Measurements from ENCODE around the gene RIMS1. TPM values are rescaled to one million over a fixed set of nuclear protein-coding genes. Genes with fewer than 3 reads are reported as not detected.

The RIMS1 gene
- total and polyA plus RNA-seq, 4 donors, result 0.09 to 0.17 TPM; not detected in 2

DNA sequence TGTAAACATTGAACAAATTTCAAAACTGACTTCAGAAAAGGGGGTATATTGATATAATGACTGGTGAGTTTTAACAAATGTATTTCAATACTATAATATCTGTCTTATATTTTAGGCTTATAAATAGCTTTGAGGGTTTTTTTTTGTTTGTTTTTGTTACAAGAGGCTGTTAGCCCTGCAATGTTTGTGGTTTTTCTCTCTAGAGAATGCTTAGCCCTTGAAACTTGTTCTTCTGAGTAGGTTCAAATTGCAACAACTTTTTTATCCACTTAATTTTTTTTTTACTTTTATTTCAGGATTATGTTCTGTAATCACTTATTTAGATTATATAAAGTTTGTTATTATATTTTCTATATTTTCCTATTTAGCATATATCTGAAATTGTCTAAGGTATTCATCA, 333.2 kb downstream of the RIMS1 start:
- TF ChIP-seq, protein P1, sequence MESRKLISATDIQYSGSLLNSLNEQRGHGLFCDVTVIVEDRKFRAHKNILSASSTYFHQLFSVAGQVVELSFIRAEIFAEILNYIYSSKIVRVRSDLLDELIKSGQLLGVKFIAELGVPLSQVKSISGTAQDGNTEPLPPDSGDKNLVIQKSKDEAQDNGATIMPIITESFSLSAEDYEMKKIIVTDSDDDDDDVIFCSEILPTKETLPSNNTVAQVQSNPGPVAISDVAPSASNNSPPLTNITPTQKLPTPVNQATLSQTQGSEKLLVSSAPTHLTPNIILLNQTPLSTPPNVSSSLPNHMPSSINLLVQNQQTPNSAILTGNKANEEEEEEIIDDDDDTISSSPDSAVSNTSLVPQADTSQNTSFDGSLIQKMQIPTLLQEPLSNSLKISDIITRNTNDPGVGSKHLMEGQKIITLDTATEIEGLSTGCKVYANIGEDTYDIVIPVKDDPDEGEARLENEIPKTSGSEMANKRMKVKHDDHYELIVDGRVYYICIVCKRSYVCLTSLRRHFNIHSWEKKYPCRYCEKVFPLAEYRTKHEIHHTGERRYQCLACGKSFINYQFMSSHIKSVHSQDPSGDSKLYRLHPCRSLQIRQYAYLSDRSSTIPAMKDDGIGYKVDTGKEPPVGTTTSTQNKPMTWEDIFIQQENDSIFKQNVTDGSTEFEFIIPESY (IDR thresholded peaks at IDR 0.05), result no peak
- H3K27ac ChIP-seq (ENCODE audit: low read depth in 1 of 2, low read length in 2 of 2), result no peak overlapping the region
- no peaks in the 10 kb centered on the region for H3K27me3 ChIP-seq (ENCODE audit: control insufficient read depth in 4 of 4, insufficient read depth in 4 of 4, low read length in 3 of 4)
- no peak for DNase-seq (ENCODE audit: low spot score)
- H3K9ac ChIP-seq (ENCODE audit: low read depth in 1 of 2, low read length in 2 of 2), result no peak overlapping the region
- H3K36me3 ChIP-seq (ENCODE audit: control insufficient read depth in 4 of 4, insufficient read depth in 3 of 4, low read depth in 1 of 4, low read length in 3 of 4), result no peaks in the 10 kb centered on the region
- no peaks in the 10 kb centered on the region for H3K9me3 ChIP-seq (ENCODE audit: control insufficient read depth in 4 of 4, low read length in 3 of 4)
- H3K4me3 ChIP-seq (ENCODE audit: low read depth in 1 of 3, low read length in 3 of 3), result no peak overlapping the region
- H3K4me1 ChIP-seq (ENCODE audit: control insufficient read depth in 4 of 4, insufficient read depth in 4 of 4, low read length in 3 of 4), result peaks cover 0 to 9% (median 7%) of the 10 kb centered on the region in 4 donors

DNA sequence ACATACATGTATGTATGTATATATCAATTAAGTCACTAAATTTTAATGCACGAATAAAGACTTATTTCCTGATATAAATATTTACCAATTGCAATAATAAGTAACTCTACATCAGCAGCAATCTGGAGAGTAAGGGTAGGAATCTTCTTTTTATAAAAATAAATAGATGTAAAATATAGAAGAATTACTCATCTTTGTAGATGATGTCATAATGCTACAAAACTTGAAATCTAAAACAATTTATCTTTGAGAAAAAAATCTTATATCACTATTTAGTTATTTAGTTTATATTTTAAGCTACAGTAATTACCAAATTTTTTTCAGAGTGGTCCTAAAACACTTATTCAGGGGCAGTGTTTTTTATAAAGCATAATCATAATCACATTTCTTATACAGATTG, 351.7 kb downstream of the RIMS1 start:
- WGBS, result 35% methylated on average over 1 of the region's 1 CpG
- H3K4me3 ChIP-seq (ENCODE audit: low read depth in 1 of 3, low read length in 3 of 3), result no peak overlapping the region
- DNase-seq (ENCODE audit: low spot score), result no peak
- H3K27me3 ChIP-seq (ENCODE audit: control insufficient read depth in 4 of 4, insufficient read depth in 4 of 4, low read length in 3 of 4), result no peaks in the 10 kb centered on the region
- TF ChIP-seq FOXA1 (IDR thresholded peaks at IDR 0.05) (no peak), RAD21 (IDR thresholded peaks at IDR 0.05) (no peak), HNF4G (IDR thresholded peaks at IDR 0.05) (no peak), YY1 (IDR thresholded peaks at IDR 0.05) (no peak), HNF4A (conservative IDR thresholded peaks at IDR 0.05) (no peak), FOXA2 (IDR thresholded peaks at IDR 0.05) (no peak), TAF1 (conservative IDR thresholded peaks at IDR 0.05) (no peak), GABPA (IDR thresholded peaks at IDR 0.05 in 1 of 2, conservative IDR thresholded peaks at IDR 0.05 in 1 of 2) (no peak), JUND (IDR thresholded peaks at IDR 0.05) (no peak)
- TF ChIP-seq, protein P2, sequence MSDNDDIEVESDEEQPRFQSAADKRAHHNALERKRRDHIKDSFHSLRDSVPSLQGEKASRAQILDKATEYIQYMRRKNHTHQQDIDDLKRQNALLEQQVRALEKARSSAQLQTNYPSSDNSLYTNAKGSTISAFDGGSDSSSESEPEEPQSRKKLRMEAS (IDR thresholded peaks at IDR 0.05), result no peak
- no peaks in the 10 kb centered on the region for H3K9me3 ChIP-seq (ENCODE audit: control insufficient read depth in 4 of 4, low read length in 3 of 4)
- H3K4me1 ChIP-seq (ENCODE audit: control insufficient read depth in 4 of 4, insufficient read depth in 4 of 4, low read length in 3 of 4), result no peaks in the 10 kb centered on the region
- H3K36me3 ChIP-seq (ENCODE audit: control insufficient read depth in 4 of 4, insufficient read depth in 3 of 4, low read depth in 1 of 4, low read length in 3 of 4), result no peaks in the 10 kb centered on the region
- no peak overlapping the region for H3K9ac ChIP-seq (ENCODE audit: low read depth in 1 of 2, low read length in 2 of 2)
- H3K27ac ChIP-seq (ENCODE audit: low read depth in 1 of 2, low read length in 2 of 2), result no peak overlapping the region

DNA sequence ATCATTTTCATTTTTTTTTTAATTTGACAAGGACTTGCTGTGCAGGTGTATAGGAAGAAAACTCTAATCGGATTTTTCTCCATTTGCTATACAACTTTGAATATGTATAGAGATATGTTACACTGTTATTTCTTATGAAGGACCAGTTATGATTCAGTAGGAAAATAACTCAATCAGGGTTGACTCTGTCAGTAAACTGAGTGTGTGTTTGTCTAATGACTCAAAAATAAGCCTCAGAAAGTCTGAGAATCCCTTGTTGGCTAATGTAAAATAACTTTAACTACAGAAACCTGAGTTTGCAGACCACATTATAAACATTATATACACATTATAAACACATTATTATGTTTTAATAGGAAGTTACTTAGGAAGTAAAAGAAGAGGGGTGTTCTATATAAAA, 352.6 kb downstream of the RIMS1 start:
- no peaks in the 10 kb centered on the region for H3K27me3 ChIP-seq (ENCODE audit: control insufficient read depth in 4 of 4, insufficient read depth in 4 of 4, low read length in 3 of 4)
- H3K9me3 ChIP-seq (ENCODE audit: control insufficient read depth in 4 of 4, low read length in 3 of 4), result no peaks in the 10 kb centered on the region
- H3K9ac ChIP-seq (ENCODE audit: low read depth in 1 of 2, low read length in 2 of 2), result no peak overlapping the region
- H3K36me3 ChIP-seq (ENCODE audit: control insufficient read depth in 4 of 4, insufficient read depth in 3 of 4, low read depth in 1 of 4, low read length in 3 of 4), result no peaks in the 10 kb centered on the region
- H3K4me3 ChIP-seq (ENCODE audit: low read depth in 1 of 3, low read length in 3 of 3), result no peak overlapping the region
- H3K4me1 ChIP-seq (ENCODE audit: control insufficient read depth in 4 of 4, insufficient read depth in 4 of 4, low read length in 3 of 4), result no peaks in the 10 kb centered on the region
- TF ChIP-seq FOXA2 (IDR thresholded peaks at IDR 0.05) (no peak), RAD21 (IDR thresholded peaks at IDR 0.05) (no peak), YY1 (IDR thresholded peaks at IDR 0.05) (no peak), GABPA (IDR thresholded peaks at IDR 0.05 in 1 of 2, conservative IDR thresholded peaks at IDR 0.05 in 1 of 2) (no peak), HNF4A (conservative IDR thresholded peaks at IDR 0.05) (no peak), FOXA1 (IDR thresholded peaks at IDR 0.05) (no peak), HNF4G (IDR thresholded peaks at IDR 0.05) (no peak), TAF1 (conservative IDR thresholded peaks at IDR 0.05) (no peak), RXRA (IDR thresholded peaks at IDR 0.05) (no peak)
- TF ChIP-seq, protein P3, sequence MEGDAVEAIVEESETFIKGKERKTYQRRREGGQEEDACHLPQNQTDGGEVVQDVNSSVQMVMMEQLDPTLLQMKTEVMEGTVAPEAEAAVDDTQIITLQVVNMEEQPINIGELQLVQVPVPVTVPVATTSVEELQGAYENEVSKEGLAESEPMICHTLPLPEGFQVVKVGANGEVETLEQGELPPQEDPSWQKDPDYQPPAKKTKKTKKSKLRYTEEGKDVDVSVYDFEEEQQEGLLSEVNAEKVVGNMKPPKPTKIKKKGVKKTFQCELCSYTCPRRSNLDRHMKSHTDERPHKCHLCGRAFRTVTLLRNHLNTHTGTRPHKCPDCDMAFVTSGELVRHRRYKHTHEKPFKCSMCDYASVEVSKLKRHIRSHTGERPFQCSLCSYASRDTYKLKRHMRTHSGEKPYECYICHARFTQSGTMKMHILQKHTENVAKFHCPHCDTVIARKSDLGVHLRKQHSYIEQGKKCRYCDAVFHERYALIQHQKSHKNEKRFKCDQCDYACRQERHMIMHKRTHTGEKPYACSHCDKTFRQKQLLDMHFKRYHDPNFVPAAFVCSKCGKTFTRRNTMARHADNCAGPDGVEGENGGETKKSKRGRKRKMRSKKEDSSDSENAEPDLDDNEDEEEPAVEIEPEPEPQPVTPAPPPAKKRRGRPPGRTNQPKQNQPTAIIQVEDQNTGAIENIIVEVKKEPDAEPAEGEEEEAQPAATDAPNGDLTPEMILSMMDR (IDR thresholded peaks at IDR 0.05; ENCODE audit: low read depth, low read length, missing input control), result no peak
- TF ChIP-seq, protein P4, sequence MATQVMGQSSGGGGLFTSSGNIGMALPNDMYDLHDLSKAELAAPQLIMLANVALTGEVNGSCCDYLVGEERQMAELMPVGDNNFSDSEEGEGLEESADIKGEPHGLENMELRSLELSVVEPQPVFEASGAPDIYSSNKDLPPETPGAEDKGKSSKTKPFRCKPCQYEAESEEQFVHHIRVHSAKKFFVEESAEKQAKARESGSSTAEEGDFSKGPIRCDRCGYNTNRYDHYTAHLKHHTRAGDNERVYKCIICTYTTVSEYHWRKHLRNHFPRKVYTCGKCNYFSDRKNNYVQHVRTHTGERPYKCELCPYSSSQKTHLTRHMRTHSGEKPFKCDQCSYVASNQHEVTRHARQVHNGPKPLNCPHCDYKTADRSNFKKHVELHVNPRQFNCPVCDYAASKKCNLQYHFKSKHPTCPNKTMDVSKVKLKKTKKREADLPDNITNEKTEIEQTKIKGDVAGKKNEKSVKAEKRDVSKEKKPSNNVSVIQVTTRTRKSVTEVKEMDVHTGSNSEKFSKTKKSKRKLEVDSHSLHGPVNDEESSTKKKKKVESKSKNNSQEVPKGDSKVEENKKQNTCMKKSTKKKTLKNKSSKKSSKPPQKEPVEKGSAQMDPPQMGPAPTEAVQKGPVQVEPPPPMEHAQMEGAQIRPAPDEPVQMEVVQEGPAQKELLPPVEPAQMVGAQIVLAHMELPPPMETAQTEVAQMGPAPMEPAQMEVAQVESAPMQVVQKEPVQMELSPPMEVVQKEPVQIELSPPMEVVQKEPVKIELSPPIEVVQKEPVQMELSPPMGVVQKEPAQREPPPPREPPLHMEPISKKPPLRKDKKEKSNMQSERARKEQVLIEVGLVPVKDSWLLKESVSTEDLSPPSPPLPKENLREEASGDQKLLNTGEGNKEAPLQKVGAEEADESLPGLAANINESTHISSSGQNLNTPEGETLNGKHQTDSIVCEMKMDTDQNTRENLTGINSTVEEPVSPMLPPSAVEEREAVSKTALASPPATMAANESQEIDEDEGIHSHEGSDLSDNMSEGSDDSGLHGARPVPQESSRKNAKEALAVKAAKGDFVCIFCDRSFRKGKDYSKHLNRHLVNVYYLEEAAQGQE (IDR thresholded peaks at IDR 0.05), result no peak
- TF ChIP-seq, protein P1 (IDR thresholded peaks at IDR 0.05), result no peak
- WGBS, result 81% methylated on average over 1 of the region's 1 CpG
- no peak overlapping the region for H3K27ac ChIP-seq (ENCODE audit: low read depth in 1 of 2, low read length in 2 of 2)
- no peak for DNase-seq (ENCODE audit: low spot score)

Data from liver (tissue), 9 donors.